LNCaP clone FGC (cell line): ENCODE data around the gene SLC44A1.
"Not testable (repeated sequence)": the region's sequence is repeated elsewhere in the genome, so short reads cannot be mapped to it uniquely, and the experiment has no call there.

Source experiments
- DNase-seq: peaks from one replicate; pipeline ENCODE4 v3.0.0-alpha.2; 2011; ENCODE audit warnings: low read depth
- H3K4me3 ChIP-seq: 2 replicates; pipeline ENCODE4 v1.5.1; 2011; ENCODE audit warnings: mild to moderate bottlenecking, low read depth, low read length, control low read depth
- TF ChIP-seq, protein P1 (sequence below): IDR thresholded peaks from 2 replicates; pipeline ENCODE4 v1.5.1; 2012; ENCODE audit warnings: mild to moderate bottlenecking; ENCODE audit not compliant: control insufficient read depth, insufficient read depth; ENCODE audit errors: extremely low read depth

Gene SLC44A1

DNA sequence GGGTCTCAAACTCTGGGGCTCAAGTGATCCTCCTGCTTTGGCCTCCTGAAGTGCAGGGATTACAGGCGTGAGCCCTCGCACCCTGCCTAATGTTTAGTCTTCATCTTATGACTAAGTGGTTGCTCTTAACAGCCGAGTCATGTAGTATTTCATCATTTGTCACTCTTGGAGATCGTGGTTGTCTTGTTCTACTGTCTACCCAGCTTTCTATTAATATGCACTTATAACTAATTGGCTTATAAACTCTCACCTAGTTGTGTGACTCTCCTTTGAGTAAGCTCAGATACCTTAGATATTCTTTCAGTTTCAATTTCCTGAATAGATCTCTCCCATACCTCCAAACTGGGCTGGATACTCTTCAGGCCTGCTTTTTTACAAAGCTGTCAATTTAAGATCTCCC, 19.9 kb downstream of the SLC44A1 start:
- DNase-seq, result no peak
- TF ChIP-seq, protein P1, sequence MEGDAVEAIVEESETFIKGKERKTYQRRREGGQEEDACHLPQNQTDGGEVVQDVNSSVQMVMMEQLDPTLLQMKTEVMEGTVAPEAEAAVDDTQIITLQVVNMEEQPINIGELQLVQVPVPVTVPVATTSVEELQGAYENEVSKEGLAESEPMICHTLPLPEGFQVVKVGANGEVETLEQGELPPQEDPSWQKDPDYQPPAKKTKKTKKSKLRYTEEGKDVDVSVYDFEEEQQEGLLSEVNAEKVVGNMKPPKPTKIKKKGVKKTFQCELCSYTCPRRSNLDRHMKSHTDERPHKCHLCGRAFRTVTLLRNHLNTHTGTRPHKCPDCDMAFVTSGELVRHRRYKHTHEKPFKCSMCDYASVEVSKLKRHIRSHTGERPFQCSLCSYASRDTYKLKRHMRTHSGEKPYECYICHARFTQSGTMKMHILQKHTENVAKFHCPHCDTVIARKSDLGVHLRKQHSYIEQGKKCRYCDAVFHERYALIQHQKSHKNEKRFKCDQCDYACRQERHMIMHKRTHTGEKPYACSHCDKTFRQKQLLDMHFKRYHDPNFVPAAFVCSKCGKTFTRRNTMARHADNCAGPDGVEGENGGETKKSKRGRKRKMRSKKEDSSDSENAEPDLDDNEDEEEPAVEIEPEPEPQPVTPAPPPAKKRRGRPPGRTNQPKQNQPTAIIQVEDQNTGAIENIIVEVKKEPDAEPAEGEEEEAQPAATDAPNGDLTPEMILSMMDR, result no peak
- H3K4me3 ChIP-seq, result no peak overlapping the region

- not testable (repeated sequence) for H3K4me3 ChIP-seq, DNase-seq
Observed at GRCh38 chr9:105268254-105268653, 23.8 kb downstream of the SLC44A1 start.

DNA sequence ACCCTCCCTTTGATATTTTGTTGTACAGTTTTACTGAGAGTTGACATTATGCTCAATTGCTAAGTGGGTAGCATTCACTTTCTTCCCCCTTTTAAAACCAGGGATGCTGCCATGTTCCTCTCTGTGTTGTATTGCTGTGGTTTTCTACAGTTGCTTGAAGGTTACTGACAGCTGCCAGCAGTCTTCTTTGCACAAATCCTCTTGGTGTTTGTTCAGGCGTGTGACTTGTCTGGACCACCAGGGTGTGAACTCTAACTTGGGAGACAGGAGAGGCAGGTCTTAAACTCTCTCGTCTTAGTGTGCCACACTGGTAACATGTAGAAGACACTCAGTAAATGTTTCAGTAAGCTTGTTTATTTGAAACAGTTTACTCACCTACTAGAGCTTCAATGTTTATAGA, 25.1 kb downstream of the SLC44A1 start:
- H3K4me3 ChIP-seq, result no peak overlapping the region
- TF ChIP-seq, protein P1, result no peak
- DNase-seq, result no peak

- no peak overlapping the region for H3K4me3 ChIP-seq
- DNase-seq, result no peak
- TF ChIP-seq, protein P1, result no peak
Observed at GRCh38 chr9:105270711-105271110, 26.3 kb downstream of the SLC44A1 start.

GRCh38 chr9:105273731-105274130, 29.3 kb downstream of the SLC44A1 start:
- H3K4me3 ChIP-seq, result no peak overlapping the region
- TF ChIP-seq, protein P1, result no peak
- no peak for DNase-seq

GRCh38 chr9:105275111-105275510, 30.7 kb downstream of the SLC44A1 start:
- TF ChIP-seq, protein P1, result no peak
- H3K4me3 ChIP-seq, result no peak overlapping the region
- DNase-seq, result no peak

GRCh38 chr9:105275938-105276337, 31.5 kb downstream of the SLC44A1 start:
- no peak overlapping the region for H3K4me3 ChIP-seq
- TF ChIP-seq, protein P1, result no peak
- no peak for DNase-seq
